Measurements from ENCODE around the gene ACOX2. TPM values are rescaled to one million over a fixed set of nuclear protein-coding genes. Genes with fewer than 3 reads are reported as not detected.
A peak's percentile ranks its signal among the peaks of the same experiment; 100 is the strongest.

The ACOX2 gene
- total and polyA plus RNA-seq, 2 of the 8 experiments (the other 6 are each of a cell fraction or from before 2014, with no cell fraction given) = 3.2 to 9.2 TPM

GRCh38 chr3:58569287-58570001 is 32.5 kb upstream of the ACOX2 start:
- Histone ChIP-seq H3K79me2 (ENCODE audit: control insufficient read depth in 1 of 2, insufficient read depth in 2 of 2, low read length in 2 of 2) (no peaks in the 10 kb centered on the region), H3K79me1 (ENCODE audit: low read depth, low read length) (no peaks in the 10 kb centered on the region; the same call in 1 of the 2 replicates), H2AK5ac (ENCODE audit: low read depth, low read length) (no peak overlapping the region; the same call in 1 of the 2 replicates), H2BK120ac (replicated peaks; ENCODE audit: low read depth, low read length) (no peak overlapping the region), H2AFZ (ENCODE audit: low read length) (no peak overlapping the region), H3K56ac (replicated peaks; ENCODE audit: insufficient read length, low read depth, low read length) (no peak overlapping the region), H2BK5ac (ENCODE audit: low read depth, low read length) (no peak overlapping the region), H3K27me3 (replicated peaks in 1 of 4; ENCODE audit: control insufficient read depth in 3 of 4, extremely low read depth in 1 of 4, insufficient read depth in 3 of 4, low read length in 3 of 4) (peaks cover 0 to 2% (median 0%) of the 10 kb centered on the region in 4 experiments; a peak in 2 of 7 replicates), H3K4me3 (ENCODE audit: extremely low read depth in 1 of 4, insufficient read depth in 2 of 4, low read depth in 3 of 4, low read length in 4 of 4) (no peak overlapping the region), H3K36me3 (ENCODE audit: control insufficient read depth in 2 of 4, insufficient read depth in 4 of 4, low read length in 3 of 4) (no peaks in the 10 kb centered on the region), H4K5ac (ENCODE audit: insufficient read length, low read depth, low read length) (no peak overlapping the region), H2BK20ac (ENCODE audit: low read length) (0 out of 2 replicates have a peak overlapping the region, but pooled peaks have one; percentile 61), H3K9me3 (ENCODE audit: insufficient read depth in 2 of 2, low read depth in 1 of 2, low read length in 1 of 2) (no peaks in the 10 kb centered on the region), H3K4me1 (replicated peaks in 1 of 4; ENCODE audit: control insufficient read depth in 3 of 4, insufficient read depth in 4 of 4, low read length in 3 of 4) (peaks cover 6 to 22% (median 16%) of the 10 kb centered on the region in 4 experiments), H3K9ac (replicated peaks in 1 of 4; ENCODE audit: extremely low read depth in 1 of 4, low read depth in 3 of 4, low read length in 3 of 4) (no peak overlapping the region), H3K23ac (ENCODE audit: insufficient read length) (no peak overlapping the region), H4K20me1 (replicated peaks in 1 of 2; ENCODE audit: control insufficient read depth in 1 of 2, insufficient read depth in 2 of 2, low read length in 2 of 2) (no peaks in the 10 kb centered on the region), H4K8ac (ENCODE audit: extremely low read depth, insufficient read depth, low read length) (no peak overlapping the region), H2BK15ac (ENCODE audit: low read length) (peak overlapping the region; percentile 25; the same call in 1 of the 2 replicates), H3K4ac (replicated peaks; ENCODE audit: insufficient read length, low read depth, low read length) (no peak overlapping the region), H3K23me2 (ENCODE audit: low read depth, low read length) (no peaks in the 10 kb centered on the region; the same call in 1 of the 2 replicates), H2BK12ac (ENCODE audit: low read depth, low read length) (0 out of 2 replicates have a peak overlapping the region, but pooled peaks have one; percentile 75), H3K4me2 (ENCODE audit: insufficient read depth in 1 of 2, low read depth in 2 of 2, low read length in 2 of 2) (no peak overlapping the region), H3K18ac (ENCODE audit: extremely low read depth, low read length) (no peak overlapping the region), H4K91ac (replicated peaks; ENCODE audit: insufficient read length, low read length) (no peak overlapping the region), H3K27ac (ENCODE audit: low read depth, low read length) (no peak overlapping the region), H3K14ac (ENCODE audit: insufficient read length) (no peak overlapping the region)
- POLR2A ChIA-PET (ENCODE audit: partially characterized antibody) = interaction anchor here (0.6 to 1.4 kb wide), 4 partner anchors 12 to 236 kb away, joined by 3 to 4 read pairs (median 4); no protein-coding TSS in a partner anchor
- no peak for FAIRE-seq
- CTCF ChIA-PET (ENCODE audit: partially characterized antibody) = interaction anchor here (0.6 to 40.0 kb wide), 39 partner anchors 12 to 483 kb away, joined by 3 to 994 read pairs (median 5); partner anchors contain the start of genes ACOX2, FAM107A and FAM3D
- no peak for DNase-seq (ENCODE audit: low read depth in 1 of 2, low spot score in 2 of 2)
- 94% methylated on average over 12 of the region's 12 CpGs; no CpG with 5 or more reads in 1 of the 2 experiments for WGBS, 2 experiments (ENCODE audit: extremely low coverage in 1 of 2, insufficient coverage in 1 of 2, insufficient read length in 1 of 2, insufficient replicate concordance in 2 of 2, low coverage in 1 of 2, low lambda C conversion rate in 2 of 2, missing lambda C conversion rate in 1 of 2)
- TF ChIP-seq EGR1 (IDR thresholded peaks at IDR 0.05; ENCODE audit: borderline replicate concordance, low read depth, low read length) (no peak), NANOG (IDR thresholded peaks at IDR 0.05; ENCODE audit: insufficient read depth, low read depth, low read length, poor library complexity, severe bottlenecking) (no peak), BCL11A (IDR thresholded peaks at IDR 0.05; ENCODE audit: low read depth in 2 of 2, low read length in 2 of 2) (no peak), GTF2F1 (IDR thresholded peaks at IDR 0.05; ENCODE audit: borderline replicate concordance, low read depth, low read length) (no peak), SP4 (IDR thresholded peaks at IDR 0.05; ENCODE audit: low read length) (no peak), JUN (IDR thresholded peaks at IDR 0.05; ENCODE audit: low read depth, low read length) (no peak), ZNF274 (IDR thresholded peaks at IDR 0.05; ENCODE audit: borderline replicate concordance, extremely low read depth, low read length) (no peak), HDAC6 (IDR thresholded peaks at IDR 0.05; ENCODE audit: low read depth, low read length) (no peak), E2F6 (IDR thresholded peaks at IDR 0.05) (no peak), TBP (IDR thresholded peaks at IDR 0.05; ENCODE audit: low read depth, low read length) (no peak)

All from H1 (cell line).